ENCODE data around the gene GPR137B. TPM values are rescaled to one million over a fixed set of nuclear protein-coding genes. Genes with fewer than 3 reads are reported as not detected.

Gene GPR137B
- total RNA-seq, 2 donors from 2014 or later = 4.5 to 7.7 TPM

DNA sequence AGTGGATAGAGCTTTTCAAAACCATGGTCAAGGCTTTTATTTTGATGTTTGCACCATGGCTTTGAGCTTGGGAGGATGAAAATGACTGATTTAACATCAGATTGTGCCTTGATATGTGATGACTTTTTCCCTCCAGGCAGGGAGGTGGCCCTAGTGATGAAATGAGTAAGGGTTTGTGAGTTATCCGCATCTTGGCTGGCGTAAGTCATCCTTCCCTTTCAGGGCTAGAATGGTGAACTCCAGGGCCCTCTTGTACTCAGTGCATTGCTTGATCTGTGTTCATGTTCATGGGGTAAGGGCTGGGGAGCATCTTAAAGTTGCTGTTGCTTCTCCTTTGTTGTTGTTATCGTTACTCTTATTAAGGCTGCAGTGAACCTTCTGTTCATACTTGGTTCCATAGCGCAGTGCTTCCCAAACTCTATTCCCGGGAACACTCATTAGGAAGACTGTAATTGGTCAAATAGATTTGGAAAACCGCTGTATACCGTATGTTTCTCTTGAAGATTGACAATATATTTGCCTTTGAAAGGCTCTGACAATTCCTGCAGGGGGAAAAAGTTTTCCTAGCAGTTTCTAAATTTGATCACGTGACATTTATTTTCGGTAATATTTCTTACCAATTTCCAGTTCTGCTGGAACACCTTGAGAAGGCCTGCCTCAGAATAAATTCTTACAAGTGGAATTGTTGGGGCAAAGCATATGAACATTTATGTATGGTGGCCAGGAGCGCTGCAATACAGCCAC, 23.1 kb downstream of the GPR137B start:
- H3K9me3 ChIP-seq = no peaks in the 10 kb centered on the region
- no peak overlapping the region for H3K27ac ChIP-seq
- TF ChIP-seq CTCF (IDR thresholded peaks at IDR 0.05) = no peak
- no peak overlapping the region for H3K4me3 ChIP-seq
- H3K9ac ChIP-seq (ENCODE audit: low read depth in 2 of 2, low read length in 2 of 2) = no peak overlapping the region
- no peak for DNase-seq
- no peaks in the 10 kb centered on the region for H3K4me1 ChIP-seq
- intact Hi-C loops (cut with DNase I) = no loop called here
- no peaks in the 10 kb centered on the region for H3K27me3 ChIP-seq
- H3K36me3 ChIP-seq = no peaks in the 10 kb centered on the region

- H3K4me1 ChIP-seq = no peaks in the 10 kb centered on the region
- no peaks in the 10 kb centered on the region for H3K9me3 ChIP-seq
- H3K4me3 ChIP-seq = no peak overlapping the region
- H3K9ac ChIP-seq (ENCODE audit: low read depth in 2 of 2, low read length in 2 of 2) = no peak overlapping the region
- H3K27ac ChIP-seq = no peak overlapping the region
- intact Hi-C loops (cut with DNase I) = no loop called here
- no peaks in the 10 kb centered on the region for H3K27me3 ChIP-seq
- no peak for DNase-seq
- no peaks in the 10 kb centered on the region for H3K36me3 ChIP-seq
- TF ChIP-seq CTCF (IDR thresholded peaks at IDR 0.05) = no peak
These were observed 23.7 kb downstream of the GPR137B start for GRCh38 chr1:236166041-236166440.

DNA sequence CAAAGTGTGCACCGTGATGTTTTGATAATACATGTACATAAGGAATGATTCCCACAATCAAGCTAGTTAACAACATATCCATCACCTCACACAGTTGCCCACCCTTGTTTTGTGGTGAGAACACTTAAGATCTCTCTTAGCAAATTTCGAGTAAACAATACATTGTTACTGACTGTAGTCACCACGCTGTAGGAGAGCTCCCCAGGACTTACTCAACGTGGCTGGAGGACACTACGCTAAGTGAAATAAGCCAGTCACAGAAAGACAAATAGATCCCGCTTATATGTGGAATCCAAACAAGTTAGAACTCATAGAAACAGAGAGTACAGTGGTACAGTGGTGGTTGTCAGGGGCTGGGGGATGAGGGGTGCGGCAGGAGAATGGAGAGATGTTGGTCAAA, 24.8 kb downstream of the GPR137B start:
- Histone ChIP-seq H3K9ac (ENCODE audit: low read depth in 2 of 2, low read length in 2 of 2) (no peak overlapping the region), H3K4me1 (no peaks in the 10 kb centered on the region), H3K36me3 (no peaks in the 10 kb centered on the region), H3K4me3 (no peak overlapping the region), H3K27me3 (no peaks in the 10 kb centered on the region), H3K27ac (no peak overlapping the region), H3K9me3 (no peaks in the 10 kb centered on the region)
- TF ChIP-seq CTCF (IDR thresholded peaks at IDR 0.05) = no peak
- intact Hi-C loops (cut with DNase I) = no loop called here
- DNase-seq = no peak

DNA sequence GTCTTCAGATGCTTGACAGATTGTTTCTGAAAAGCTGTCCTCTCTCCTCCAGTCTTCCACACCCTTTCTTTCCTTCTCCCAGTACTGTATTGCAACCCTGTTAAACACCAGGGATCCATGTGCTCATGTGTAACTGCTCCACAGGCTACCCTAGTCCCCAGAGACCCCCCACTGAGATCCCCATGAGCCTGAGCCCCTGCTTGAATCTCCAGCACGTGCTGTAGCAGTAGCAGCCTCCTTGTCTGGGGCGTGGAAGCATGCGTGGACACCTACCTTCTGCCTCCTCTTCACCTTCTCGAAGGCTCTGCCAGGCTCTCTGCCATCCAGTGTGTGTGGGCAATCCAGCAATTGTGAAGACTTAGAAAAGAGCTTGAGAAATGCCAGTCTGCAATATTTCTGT, 25.2 kb downstream of the GPR137B start:
- no peaks in the 10 kb centered on the region for H3K9me3 ChIP-seq
- no peak for DNase-seq
- intact Hi-C loops (cut with DNase I) = no loop called here
- H3K36me3 ChIP-seq = no peaks in the 10 kb centered on the region
- no peak overlapping the region for H3K9ac ChIP-seq (ENCODE audit: low read depth in 2 of 2, low read length in 2 of 2)
- no peaks in the 10 kb centered on the region for H3K4me1 ChIP-seq
- no peaks in the 10 kb centered on the region for H3K27me3 ChIP-seq
- H3K4me3 ChIP-seq = no peak overlapping the region
- no peak for TF ChIP-seq CTCF (IDR thresholded peaks at IDR 0.05)
- no peak overlapping the region for H3K27ac ChIP-seq

- no peak overlapping the region for H3K27ac ChIP-seq
- intact Hi-C loops (cut with DNase I) = no loop called here
- no peaks in the 10 kb centered on the region for H3K4me1 ChIP-seq
- no peaks in the 10 kb centered on the region for H3K9me3 ChIP-seq
- DNase-seq = peak; percentile 42
- H3K27me3 ChIP-seq = no peaks in the 10 kb centered on the region
- TF ChIP-seq CTCF (IDR thresholded peaks at IDR 0.05) = peak; percentile 27
- H3K36me3 ChIP-seq = no peaks in the 10 kb centered on the region
- no peak overlapping the region for H3K4me3 ChIP-seq
- H3K9ac ChIP-seq (ENCODE audit: low read depth in 2 of 2, low read length in 2 of 2) = no peak overlapping the region
These were observed 26.5 kb downstream of the GPR137B start for GRCh38 chr1:236168716-236169429.

All from colonic mucosa (tissue), 4 donors.